Measurements from ENCODE around the gene FCRLB. TPM values are rescaled to one million over a fixed set of nuclear protein-coding genes. Genes with fewer than 3 reads are reported as not detected.
"Not testable (repeated sequence)": the region's sequence is repeated elsewhere in the genome, so short reads cannot be mapped to it uniquely, and the experiment has no call there.

The FCRLB gene
- total and polyA plus RNA-seq, 3 donors from 2014 or later, result 0.53 to 0.68 (median 0.63) TPM

DNA sequence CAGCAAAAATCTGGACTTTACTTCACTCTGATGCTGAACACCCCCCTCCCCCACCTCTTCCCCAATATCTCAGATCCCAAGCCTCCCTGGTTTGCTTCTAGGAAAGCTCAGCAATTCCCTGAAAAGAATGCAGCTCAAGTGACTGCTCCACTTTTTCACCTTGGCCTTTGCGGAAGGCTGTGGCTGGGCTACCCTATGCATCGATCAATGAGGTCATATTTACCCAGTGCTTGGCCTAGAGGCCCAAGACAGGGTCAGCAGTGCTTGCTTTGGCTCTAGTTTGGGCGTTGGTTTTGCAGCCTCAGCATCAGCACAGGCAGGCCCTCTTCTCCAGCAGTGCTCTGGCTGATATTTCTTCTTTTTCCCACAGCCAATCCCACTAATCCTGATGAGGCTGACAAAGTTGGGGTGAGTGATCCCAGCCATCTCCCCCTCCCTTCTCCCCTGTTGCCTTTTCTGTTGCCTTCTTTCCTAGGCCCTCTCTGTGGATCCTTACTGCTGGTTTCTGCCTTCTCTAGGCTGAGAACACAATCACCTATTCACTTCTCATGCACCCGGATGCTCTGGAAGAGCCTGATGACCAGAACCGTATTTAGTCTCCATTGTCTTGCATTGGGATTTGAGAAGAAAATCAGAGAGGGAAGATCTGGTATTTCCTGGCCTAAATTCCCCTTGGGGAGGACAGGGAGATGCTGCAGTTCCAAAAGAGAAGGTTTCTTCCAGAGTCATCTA lies 44.2 kb upstream of the FCRLB start:
- 82 to 91% methylated on average over 5 of the region's 5 CpGs for WGBS, 2 donors
- TF ChIP-seq, protein P1, sequence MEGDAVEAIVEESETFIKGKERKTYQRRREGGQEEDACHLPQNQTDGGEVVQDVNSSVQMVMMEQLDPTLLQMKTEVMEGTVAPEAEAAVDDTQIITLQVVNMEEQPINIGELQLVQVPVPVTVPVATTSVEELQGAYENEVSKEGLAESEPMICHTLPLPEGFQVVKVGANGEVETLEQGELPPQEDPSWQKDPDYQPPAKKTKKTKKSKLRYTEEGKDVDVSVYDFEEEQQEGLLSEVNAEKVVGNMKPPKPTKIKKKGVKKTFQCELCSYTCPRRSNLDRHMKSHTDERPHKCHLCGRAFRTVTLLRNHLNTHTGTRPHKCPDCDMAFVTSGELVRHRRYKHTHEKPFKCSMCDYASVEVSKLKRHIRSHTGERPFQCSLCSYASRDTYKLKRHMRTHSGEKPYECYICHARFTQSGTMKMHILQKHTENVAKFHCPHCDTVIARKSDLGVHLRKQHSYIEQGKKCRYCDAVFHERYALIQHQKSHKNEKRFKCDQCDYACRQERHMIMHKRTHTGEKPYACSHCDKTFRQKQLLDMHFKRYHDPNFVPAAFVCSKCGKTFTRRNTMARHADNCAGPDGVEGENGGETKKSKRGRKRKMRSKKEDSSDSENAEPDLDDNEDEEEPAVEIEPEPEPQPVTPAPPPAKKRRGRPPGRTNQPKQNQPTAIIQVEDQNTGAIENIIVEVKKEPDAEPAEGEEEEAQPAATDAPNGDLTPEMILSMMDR (IDR thresholded peaks at IDR 0.05), result no peak
- TF ChIP-seq POLR2A (IDR thresholded peaks at IDR 0.05), result no peak
- H3K9me3 ChIP-seq, result no peaks in the 10 kb centered on the region
- no peak overlapping the region for H3K4me3 ChIP-seq
- no peak for DNase-seq
- no peaks in the 10 kb centered on the region for H3K27me3 ChIP-seq
- no peak overlapping the region for H3K27ac ChIP-seq
- intact Hi-C loops (cut with DNase I; ENCODE audit: low total_unique reads), result no loop called here
- H3K36me3 ChIP-seq (ENCODE audit: low read depth, missing control alignments), result no peaks in the 10 kb centered on the region
- H3K4me1 ChIP-seq, result no peaks in the 10 kb centered on the region

DNA sequence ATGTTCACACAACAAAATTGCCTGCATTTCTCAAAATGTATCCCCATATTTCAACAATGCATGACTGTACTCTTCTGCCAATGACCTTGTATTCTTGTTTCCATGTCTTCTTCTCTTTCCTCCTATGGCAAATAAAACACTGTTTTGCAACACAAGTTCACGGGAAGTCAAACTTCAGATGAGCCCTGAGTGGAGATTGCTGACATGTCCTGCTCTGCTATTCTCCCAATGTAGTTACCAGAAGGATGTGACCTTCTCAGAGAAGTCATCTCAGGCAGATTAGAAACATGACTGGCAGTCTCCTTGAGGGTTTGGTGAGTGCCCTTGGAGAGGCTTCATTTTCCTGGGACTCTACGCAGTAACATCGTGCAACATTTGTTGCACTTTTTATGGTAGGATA lies 42.8 kb upstream of the FCRLB start:
- intact Hi-C loops (cut with DNase I; ENCODE audit: low total_unique reads), result no loop called here
- WGBS, 2 donors, result 70 to 71% methylated on average over 3 of the region's 3 CpGs

GRCh38 chr1:161681879-161682278 lies 39.5 kb upstream of the FCRLB start:
- Histone ChIP-seq H3K27ac (no peak overlapping the region), H3K9me3 (no peaks in the 10 kb centered on the region), H3K4me1 (no peaks in the 10 kb centered on the region), H3K4me3 (no peak overlapping the region), H3K36me3 (ENCODE audit: low read depth, missing control alignments) (no peaks in the 10 kb centered on the region), H3K27me3 (no peaks in the 10 kb centered on the region)
- TF ChIP-seq, protein P1 (IDR thresholded peaks at IDR 0.05), result no peak
- TF ChIP-seq POLR2A (IDR thresholded peaks at IDR 0.05), result no peak
- WGBS, 2 donors, result 62 to 72% methylated on average over 3 of the region's 3 CpGs
- no peak for DNase-seq
- intact Hi-C loops (cut with DNase I; ENCODE audit: low total_unique reads), result no loop called here

More for the DNA sequence above, 42.8 kb upstream of the FCRLB start:
- no peaks in the 10 kb centered on the region for H3K27me3 ChIP-seq
- H3K4me3 ChIP-seq, result no peak overlapping the region
- no peaks in the 10 kb centered on the region for H3K4me1 ChIP-seq
- TF ChIP-seq, protein P1 (IDR thresholded peaks at IDR 0.05), result no peak
- TF ChIP-seq POLR2A (IDR thresholded peaks at IDR 0.05), result no peak
- no peaks in the 10 kb centered on the region for H3K36me3 ChIP-seq (ENCODE audit: low read depth, missing control alignments)
- H3K9me3 ChIP-seq, result no peaks in the 10 kb centered on the region
- no peak for DNase-seq
- H3K27ac ChIP-seq, result no peak overlapping the region

DNA sequence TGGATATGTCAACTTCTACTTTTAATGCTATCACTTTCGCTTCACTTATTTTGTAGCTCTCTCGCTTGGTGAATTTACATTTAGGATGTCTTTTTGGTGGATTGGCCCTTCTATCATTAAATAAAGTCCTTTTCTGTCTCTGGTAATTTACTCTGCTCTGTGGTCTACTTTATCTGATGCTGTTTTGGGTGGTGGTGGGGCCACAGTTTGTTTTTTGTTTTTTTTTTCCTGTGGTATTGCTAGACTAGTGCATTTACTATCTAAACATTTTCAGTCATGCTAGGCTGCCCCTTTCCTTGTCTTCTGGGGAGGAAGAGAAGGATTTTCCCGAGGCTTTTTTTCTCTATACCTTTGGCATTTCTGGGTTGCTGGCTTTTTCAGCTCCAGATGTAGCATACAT lies 32.4 kb upstream of the FCRLB start:
- Histone ChIP-seq H3K27me3 (no peaks in the 10 kb centered on the region), H3K9me3 (no peaks in the 10 kb centered on the region), H3K27ac (no peak overlapping the region), H3K36me3 (ENCODE audit: low read depth, missing control alignments) (no peaks in the 10 kb centered on the region), H3K4me3 (no peak overlapping the region), H3K4me1 (no peaks in the 10 kb centered on the region)
- TF ChIP-seq POLR2A (IDR thresholded peaks at IDR 0.05), result no peak
- TF ChIP-seq, protein P1 (IDR thresholded peaks at IDR 0.05), result no peak
- DNase-seq, result no peak
- 79 to 84% methylated on average over 3 of the region's 3 CpGs for WGBS, 2 donors
- intact Hi-C loops (cut with DNase I; ENCODE audit: low total_unique reads), result no loop called here

DNA sequence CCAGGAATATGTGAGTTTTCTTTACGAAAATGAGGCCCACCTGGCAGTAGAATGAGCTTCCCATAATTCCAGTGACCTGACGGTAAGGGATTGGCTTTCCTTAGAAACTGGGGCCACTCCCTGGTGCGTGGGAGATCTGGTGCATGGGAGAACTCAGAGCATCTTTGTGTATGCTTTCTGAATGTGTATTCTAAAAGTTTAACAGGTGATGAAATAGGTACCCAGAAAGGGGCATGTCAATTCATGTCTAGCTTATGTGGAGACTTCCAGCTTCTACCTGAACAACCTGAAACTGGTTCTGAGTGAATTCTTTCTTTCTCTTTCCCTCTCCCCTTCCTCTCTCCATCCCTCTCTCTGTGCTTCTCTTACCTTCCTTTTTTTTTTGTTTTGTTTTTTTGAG lies 29.5 kb upstream of the FCRLB start:
- DNase-seq, result no peak
- Histone ChIP-seq H3K4me1 (no peaks in the 10 kb centered on the region), H3K27ac (no peak overlapping the region), H3K4me3 (no peak overlapping the region), H3K36me3 (ENCODE audit: low read depth, missing control alignments) (no peaks in the 10 kb centered on the region), H3K27me3 (no peaks in the 10 kb centered on the region), H3K9me3 (no peaks in the 10 kb centered on the region)
- no peak for TF ChIP-seq POLR2A (IDR thresholded peaks at IDR 0.05)
- TF ChIP-seq, protein P1 (IDR thresholded peaks at IDR 0.05), result no peak
- intact Hi-C loops (cut with DNase I; ENCODE audit: low total_unique reads), result no loop called here
- 38 to 59% methylated on average over 3 of the region's 3 CpGs for WGBS, 2 donors

DNA sequence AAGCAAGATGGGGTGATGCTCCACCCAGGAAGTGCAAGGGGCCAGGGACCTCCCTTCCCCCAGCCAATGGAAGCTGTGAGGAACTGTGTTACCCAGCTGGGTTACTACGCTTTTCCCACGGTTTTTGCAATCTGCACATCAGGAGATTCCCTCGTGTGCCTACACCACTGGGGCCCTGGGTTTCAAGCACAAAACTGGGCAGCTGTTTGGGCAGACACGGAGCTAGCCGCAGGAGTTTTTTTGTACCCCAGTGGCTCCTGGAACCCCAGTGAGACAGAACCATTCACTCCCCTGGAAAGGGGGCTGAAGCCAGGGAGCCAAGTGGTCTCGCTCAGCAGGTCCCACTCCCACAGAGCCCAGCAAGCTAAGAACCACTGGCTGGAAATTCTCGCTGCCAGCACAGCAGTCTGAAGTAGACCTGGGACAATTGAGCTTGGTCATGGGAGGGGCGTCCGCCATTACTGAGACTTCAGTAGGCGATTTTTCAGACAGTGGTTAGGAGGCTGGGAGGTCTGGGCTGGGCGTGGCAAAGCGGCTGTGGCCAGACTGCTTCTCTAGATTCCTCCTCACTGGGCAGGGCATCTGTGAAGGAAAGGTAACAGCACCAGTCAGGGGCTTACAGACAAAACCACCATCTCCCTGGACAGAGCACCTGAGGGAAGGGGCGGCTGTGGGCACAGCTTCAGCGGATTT lies 28.2 kb upstream of the FCRLB start:
- H3K27ac ChIP-seq; intact Hi-C loops (cut with DNase I; ENCODE audit: low total_unique reads); H3K9me3 ChIP-seq; H3K36me3 ChIP-seq (ENCODE audit: low read depth, missing control alignments); DNase-seq; H3K27me3 ChIP-seq; H3K4me1 ChIP-seq: not testable (repeated sequence)
- H3K4me3 ChIP-seq, result peak overlapping the region; percentile 1 to 16
- 70 to 77% methylated on average over 13 to 14 of the region's 14 CpGs for WGBS, 2 donors

GRCh38 chr1:161698302-161698701 lies 23.0 kb upstream of the FCRLB start:
- WGBS, 2 donors, result 86 to 96% methylated on average over 2 of the region's 2 CpGs
- H3K27ac ChIP-seq; H3K4me3 ChIP-seq; DNase-seq; intact Hi-C loops (cut with DNase I; ENCODE audit: low total_unique reads); H3K9me3 ChIP-seq; H3K27me3 ChIP-seq; H3K4me1 ChIP-seq; H3K36me3 ChIP-seq (ENCODE audit: low read depth, missing control alignments): not testable (repeated sequence)
